Coronary artery (tissue), 2 donors: ENCODE measurements around the gene TRPM7.

Experiments used
- DNase-seq: peaks from one replicate; pipeline ENCODE4 v3.0.0-alpha.2; 2017; ENCODE audit warnings: low spot score
- H3K27ac ChIP-seq, 2 donors: fragments of 200-600 bp; sonication (generic); one replicate each; pipeline ENCODE4 v1.5.1; 2016 to 2019
- H3K4me3 ChIP-seq: fragments of 200-600 bp; sonication (generic); 2 replicates; pipeline ENCODE4 v1.5.1; 2016; ENCODE audit warnings: mild to moderate bottlenecking, moderate library complexity
- TF ChIP-seq, protein P1 (sequence below): fragments of 200-600 bp; sonication (generic); IDR thresholded peaks from one replicate; pipeline ENCODE4 v1.5.1; 2019; ENCODE audit warnings: antibody characterized with exemption

Gene TRPM7

GRCh38 chr15:50653156-50653743 is 33.3 kb downstream of the TRPM7 start:
- no peak for DNase-seq
- no peak overlapping the region for H3K27ac ChIP-seq
- TF ChIP-seq, protein P1, sequence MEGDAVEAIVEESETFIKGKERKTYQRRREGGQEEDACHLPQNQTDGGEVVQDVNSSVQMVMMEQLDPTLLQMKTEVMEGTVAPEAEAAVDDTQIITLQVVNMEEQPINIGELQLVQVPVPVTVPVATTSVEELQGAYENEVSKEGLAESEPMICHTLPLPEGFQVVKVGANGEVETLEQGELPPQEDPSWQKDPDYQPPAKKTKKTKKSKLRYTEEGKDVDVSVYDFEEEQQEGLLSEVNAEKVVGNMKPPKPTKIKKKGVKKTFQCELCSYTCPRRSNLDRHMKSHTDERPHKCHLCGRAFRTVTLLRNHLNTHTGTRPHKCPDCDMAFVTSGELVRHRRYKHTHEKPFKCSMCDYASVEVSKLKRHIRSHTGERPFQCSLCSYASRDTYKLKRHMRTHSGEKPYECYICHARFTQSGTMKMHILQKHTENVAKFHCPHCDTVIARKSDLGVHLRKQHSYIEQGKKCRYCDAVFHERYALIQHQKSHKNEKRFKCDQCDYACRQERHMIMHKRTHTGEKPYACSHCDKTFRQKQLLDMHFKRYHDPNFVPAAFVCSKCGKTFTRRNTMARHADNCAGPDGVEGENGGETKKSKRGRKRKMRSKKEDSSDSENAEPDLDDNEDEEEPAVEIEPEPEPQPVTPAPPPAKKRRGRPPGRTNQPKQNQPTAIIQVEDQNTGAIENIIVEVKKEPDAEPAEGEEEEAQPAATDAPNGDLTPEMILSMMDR = no peak
- H3K4me3 ChIP-seq = no peak overlapping the region

DNA sequence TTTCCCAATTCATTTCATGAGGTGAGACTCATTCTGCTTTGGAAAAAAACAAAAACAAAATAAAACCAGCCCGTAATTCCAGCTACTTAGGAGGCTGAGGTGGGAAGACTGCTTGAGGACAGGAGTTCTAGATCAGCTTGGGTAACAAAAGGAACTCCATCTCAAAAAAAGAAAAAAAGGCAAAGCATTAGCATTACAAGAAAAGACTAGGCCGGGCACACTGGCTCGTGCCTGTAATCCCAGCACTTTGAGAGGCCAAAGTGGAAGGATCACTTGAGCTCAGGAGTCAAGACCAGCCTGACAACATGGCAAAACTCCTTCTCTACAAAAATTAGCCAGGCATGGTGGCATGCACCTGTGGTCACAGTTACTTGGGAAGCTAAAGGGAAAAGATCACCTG is 33.9 kb downstream of the TRPM7 start:
- no peak for DNase-seq
- H3K27ac ChIP-seq = no peak overlapping the region
- H3K4me3 ChIP-seq = no peak overlapping the region
- TF ChIP-seq, protein P1 = no peak

DNA sequence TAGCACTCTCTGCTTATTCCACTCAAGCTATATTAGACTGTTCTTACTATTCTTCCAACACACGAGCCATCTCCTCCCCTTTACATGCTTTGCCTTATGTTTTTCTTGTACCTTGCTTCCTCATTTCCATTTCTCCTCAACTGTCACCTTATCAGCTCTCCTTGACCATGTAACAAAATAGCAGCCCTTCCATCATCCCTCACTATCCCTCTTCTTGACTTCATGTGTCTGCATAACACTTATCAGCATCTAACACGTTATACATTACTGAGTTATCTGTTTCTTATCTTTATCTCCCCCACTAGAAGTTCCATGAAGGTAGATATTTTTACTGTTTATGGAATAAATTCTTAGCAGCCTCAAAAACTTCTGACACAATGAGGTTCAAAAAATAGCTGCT is 45.3 kb downstream of the TRPM7 start:
- Histone ChIP-seq H3K4me3 (no peak overlapping the region), H3K27ac (no peak overlapping the region)
- DNase-seq = no peak
- TF ChIP-seq, protein P1 = no peak

GRCh38 chr15:50636146-50636545 is 50.5 kb downstream of the TRPM7 start:
- Histone ChIP-seq H3K4me3 (no peak overlapping the region), H3K27ac (no peak overlapping the region)
- TF ChIP-seq, protein P1 = no peak
- DNase-seq = no peak

- DNase-seq = no peak
- TF ChIP-seq, protein P1 = no peak
- Histone ChIP-seq H3K4me3 (no peak overlapping the region), H3K27ac (no peak overlapping the region)
Measured at GRCh38 chr15:50633653-50634052, 52.9 kb downstream of the TRPM7 start.

DNA sequence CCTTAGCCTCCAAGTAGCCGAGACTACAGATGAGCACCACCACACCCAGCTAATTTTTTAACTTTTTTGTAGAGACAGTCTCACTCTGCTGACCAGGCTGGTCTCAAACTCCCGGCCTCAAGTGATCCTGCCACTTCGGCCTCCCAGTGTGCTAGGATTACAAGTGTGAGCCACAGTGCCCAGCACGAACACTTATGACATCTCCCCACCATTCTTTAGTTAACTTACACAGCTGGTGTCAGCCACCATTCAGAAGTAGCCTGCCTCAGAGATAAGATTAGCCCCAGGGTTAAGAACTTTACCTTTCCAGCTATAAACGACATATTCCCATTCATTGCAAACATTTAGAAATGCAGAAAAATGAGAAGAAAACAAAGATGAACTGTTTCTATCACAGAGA is 58.2 kb downstream of the TRPM7 start:
- H3K27ac ChIP-seq = no peak overlapping the region
- TF ChIP-seq, protein P1 = no peak
- no peak overlapping the region for H3K4me3 ChIP-seq
- no peak for DNase-seq

DNA sequence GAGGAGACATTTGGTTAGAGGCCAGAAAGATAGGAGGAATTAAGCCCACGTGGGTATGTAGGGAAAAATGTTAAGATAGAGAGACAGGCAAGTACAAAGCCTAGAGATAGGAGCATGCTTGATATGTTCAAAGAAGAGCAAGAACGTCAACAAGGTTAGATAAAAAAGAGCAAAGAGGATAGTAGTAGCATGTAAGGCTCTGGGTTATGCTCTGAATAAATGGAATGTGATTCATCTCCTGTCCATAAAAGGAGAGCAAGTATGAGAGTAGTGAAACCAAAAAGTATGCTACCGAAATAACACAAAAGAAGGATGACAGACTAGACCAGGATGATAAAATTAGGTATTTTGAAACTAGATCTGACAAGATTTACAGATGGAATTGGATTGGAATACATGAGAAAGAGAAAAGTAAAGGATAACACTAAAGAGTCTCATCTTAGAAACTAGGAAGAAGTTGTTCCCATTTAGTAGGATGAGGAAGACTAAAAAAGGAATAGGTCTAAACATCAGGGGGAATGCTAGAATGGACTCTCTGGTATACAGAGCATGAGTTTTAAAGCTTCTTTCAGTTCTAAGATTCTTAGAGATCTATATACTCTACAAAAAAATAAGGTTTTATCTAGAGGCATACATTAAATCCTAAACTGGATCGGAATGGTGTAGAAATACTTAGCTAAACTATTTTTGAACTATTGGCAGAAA is 59.1 kb downstream of the TRPM7 start:
- no peak overlapping the region for H3K27ac ChIP-seq
- no peak overlapping the region for H3K4me3 ChIP-seq
- DNase-seq = no peak
- TF ChIP-seq, protein P1 = no peak
